ENCODE data around the gene ERGIC1.
"Not testable (repeated sequence)": the region's sequence is repeated elsewhere in the genome, so short reads cannot be mapped to it uniquely, and the experiment has no call there.

ERGIC1 gene

GRCh38 chr5:172881691-172882370, 47.8 kb downstream of the ERGIC1 start:
- no peak for DNase-seq (ENCODE audit: low spot score)

GRCh38 chr5:172883066-172883465, 49.0 kb downstream of the ERGIC1 start:
- no peak for DNase-seq (ENCODE audit: low spot score)

GRCh38 chr5:172885597-172886340, 51.7 kb downstream of the ERGIC1 start:
- DNase-seq (ENCODE audit: low spot score): no peak

GRCh38 chr5:172886476-172886875, 52.4 kb downstream of the ERGIC1 start:
- no peak for DNase-seq (ENCODE audit: low spot score)

- no peak for DNase-seq (ENCODE audit: low spot score)
These were observed 53.0 kb downstream of the ERGIC1 start for GRCh38 chr5:172886974-172887501.

- no peak for DNase-seq (ENCODE audit: low spot score)
These were observed 53.6 kb downstream of the ERGIC1 start for GRCh38 chr5:172887692-172888091.

GRCh38 chr5:172890659-172891058, 56.6 kb downstream of the ERGIC1 start:
- DNase-seq (ENCODE audit: low spot score): no peak

GRCh38 chr5:172891716-172892421, 57.8 kb downstream of the ERGIC1 start:
- DNase-seq (ENCODE audit: low spot score): no peak

GRCh38 chr5:172892713-172893112, 58.7 kb downstream of the ERGIC1 start:
- DNase-seq (ENCODE audit: low spot score): no peak

GRCh38 chr5:172894767-172895388, 60.8 kb downstream of the ERGIC1 start:
- DNase-seq (ENCODE audit: low spot score): no peak

- DNase-seq (ENCODE audit: low spot score): no peak
These were observed 61.5 kb downstream of the ERGIC1 start for GRCh38 chr5:172895549-172895948.

- no peak for DNase-seq (ENCODE audit: low spot score)
These were observed 62.4 kb downstream of the ERGIC1 start for GRCh38 chr5:172896465-172896864.

- not testable (repeated sequence) for DNase-seq (ENCODE audit: low spot score)
These were observed 63.0 kb downstream of the ERGIC1 start for GRCh38 chr5:172897067-172897466.

GRCh38 chr5:172897481-172898217, 63.6 kb downstream of the ERGIC1 start:
- DNase-seq (ENCODE audit: low spot score): no peak

- no peak for DNase-seq (ENCODE audit: low spot score)
These were observed 64.3 kb downstream of the ERGIC1 start for GRCh38 chr5:172898218-172898842.

- DNase-seq (ENCODE audit: low spot score): no peak
These were observed 64.9 kb downstream of the ERGIC1 start for GRCh38 chr5:172898843-172899369.

- DNase-seq (ENCODE audit: low spot score): no peak
These were observed 65.4 kb downstream of the ERGIC1 start for GRCh38 chr5:172899436-172899835.

GRCh38 chr5:172901012-172901780, 67.1 kb downstream of the ERGIC1 start:
- no peak for DNase-seq (ENCODE audit: low spot score)

- no peak for DNase-seq (ENCODE audit: low spot score)
These were observed 67.9 kb downstream of the ERGIC1 start for GRCh38 chr5:172901788-172902496.

Data from CD4-positive, alpha-beta T cell treated with Interleukin-6 at 100 ng/mL for 8 hours (primary cell).